ENCODE measurements around the gene SLIT1. TPM values are rescaled to one million over a fixed set of nuclear protein-coding genes. Genes with fewer than 3 reads are reported as not detected.

SLIT1 gene
- polyA plus RNA-seq, 1 donor (not counting 4 experiments of a cell fraction or from before 2014, with no cell fraction given): 0.01 TPM

DNA sequence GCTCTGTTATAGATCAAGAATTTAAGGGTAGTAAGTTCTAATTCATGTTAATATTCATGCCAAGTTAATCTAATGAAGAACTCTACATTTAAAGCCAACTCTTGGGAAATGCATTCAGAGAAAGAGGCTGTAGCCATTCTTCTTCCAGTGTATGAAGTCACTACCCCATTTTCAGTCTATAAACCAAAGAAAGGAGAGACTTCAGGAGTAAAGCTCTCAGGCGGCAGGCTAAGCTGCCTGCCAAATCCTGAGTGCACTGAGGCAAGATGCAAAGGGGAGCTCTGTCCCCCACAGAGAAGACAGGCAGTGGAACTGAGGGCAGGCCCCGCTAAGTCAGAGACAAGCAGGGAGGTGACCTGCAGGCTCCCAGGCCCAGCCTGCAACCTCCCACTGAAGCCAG lies 41.5 kb downstream of the SLIT1 start:
- H3K9ac ChIP-seq (ENCODE audit: control insufficient read depth, extremely low read depth, insufficient read depth, low read length): no peak overlapping the region
- H3K27ac ChIP-seq (ENCODE audit: control insufficient read depth, insufficient read depth, low read length): no peak overlapping the region
- no peak overlapping the region for H3K4me3 ChIP-seq (ENCODE audit: control insufficient read depth in 2 of 3, extremely low read depth in 1 of 3, insufficient read depth in 2 of 3, low read depth in 1 of 3, low read length in 3 of 3)
- DNase-seq (ENCODE audit: low read depth, low spot score) (no peak), FAIRE-seq (no peak)
- H3K79me2 ChIP-seq (ENCODE audit: control insufficient read depth, insufficient read depth, low read length): no peaks in the 10 kb centered on the region
- peaks cover 25% of the 10 kb centered on the region for H3K27me3 ChIP-seq (ENCODE audit: control insufficient read depth, extremely low read depth, insufficient read depth, low read length)
- H3K4me1 ChIP-seq (ENCODE audit: control insufficient read depth, extremely low read depth, insufficient read depth, low read length): no peaks in the 10 kb centered on the region
- H4K20me1 ChIP-seq (ENCODE audit: control insufficient read depth, extremely low read depth, insufficient read depth, low read length): no peaks in the 10 kb centered on the region
- H3K9me1 ChIP-seq (ENCODE audit: control insufficient read depth, extremely low read depth, insufficient read depth, low read length): no peaks in the 10 kb centered on the region
- no peak overlapping the region for H2AFZ ChIP-seq (ENCODE audit: control insufficient read depth, low read length)
- TF ChIP-seq CTCF (optimal IDR thresholded peaks at IDR 0.05 in 1 of 3, IDR thresholded peaks at IDR 0.05 in 1 of 3, conservative IDR thresholded peaks at IDR 0.05 in 1 of 3; ENCODE audit: extremely low read depth in 1 of 3, insufficient read depth in 2 of 3, low read length in 3 of 3) (no peak), EZH2 (IDR thresholded peaks at IDR 0.05; ENCODE audit: low read length) (no peak)
- dilution Hi-C loops (cut with MboI; ENCODE audit: extremely low pct_ligation_motif_present, low sequenced_read_pairs): no loop called here
- no peaks in the 10 kb centered on the region for H3K36me3 ChIP-seq (ENCODE audit: control insufficient read depth in 2 of 2, extremely low read depth in 1 of 2, insufficient read depth in 2 of 2, low read length in 2 of 2)
- no peaks in the 10 kb centered on the region for H3K9me3 ChIP-seq (ENCODE audit: control insufficient read depth, low read depth, low read length)
- H3K4me2 ChIP-seq (ENCODE audit: control insufficient read depth, extremely low read depth, insufficient read depth, low read depth, low read length): no peak overlapping the region

DNA sequence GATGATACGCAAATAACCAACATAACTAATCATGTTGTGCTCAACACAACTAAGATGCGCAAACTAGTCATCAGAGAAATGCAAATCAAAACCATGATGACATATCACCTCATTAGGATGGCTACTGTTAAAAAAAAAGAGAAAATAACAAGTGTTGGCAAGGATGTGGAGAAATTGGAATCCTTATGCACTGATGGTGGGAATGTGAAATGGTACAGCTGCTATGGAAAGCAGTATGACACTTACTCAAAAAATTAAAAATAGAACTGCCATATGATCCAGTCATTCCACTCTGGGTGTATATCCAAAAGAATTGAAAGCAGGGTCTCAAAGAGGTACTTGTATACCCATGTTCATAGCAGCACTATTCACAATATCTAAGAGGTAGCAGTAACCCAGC lies 42.9 kb downstream of the SLIT1 start:
- no peak for FAIRE-seq
- H3K4me1 ChIP-seq (ENCODE audit: control insufficient read depth, extremely low read depth, insufficient read depth, low read length): no peaks in the 10 kb centered on the region

More for the DNA sequence above, 42.9 kb downstream of the SLIT1 start:
- no peak for DNase-seq (ENCODE audit: low read depth, low spot score)
- Histone ChIP-seq H3K79me2 (ENCODE audit: control insufficient read depth, insufficient read depth, low read length) (no peaks in the 10 kb centered on the region), H3K36me3 (ENCODE audit: control insufficient read depth in 2 of 2, extremely low read depth in 1 of 2, insufficient read depth in 2 of 2, low read length in 2 of 2) (no peaks in the 10 kb centered on the region), H3K4me3 (ENCODE audit: control insufficient read depth in 2 of 3, extremely low read depth in 1 of 3, insufficient read depth in 2 of 3, low read depth in 1 of 3, low read length in 3 of 3) (no peak overlapping the region), H3K9me1 (ENCODE audit: control insufficient read depth, extremely low read depth, insufficient read depth, low read length) (no peaks in the 10 kb centered on the region), H3K27ac (ENCODE audit: control insufficient read depth, insufficient read depth, low read length) (no peak overlapping the region), H3K27me3 (ENCODE audit: control insufficient read depth, extremely low read depth, insufficient read depth, low read length) (peaks cover 29% of the 10 kb centered on the region), H3K9me3 (ENCODE audit: control insufficient read depth, low read depth, low read length) (no peaks in the 10 kb centered on the region), H4K20me1 (ENCODE audit: control insufficient read depth, extremely low read depth, insufficient read depth, low read length) (no peaks in the 10 kb centered on the region), H3K9ac (ENCODE audit: control insufficient read depth, extremely low read depth, insufficient read depth, low read length) (no peak overlapping the region), H3K4me2 (ENCODE audit: control insufficient read depth, extremely low read depth, insufficient read depth, low read depth, low read length) (no peak overlapping the region), H2AFZ (ENCODE audit: control insufficient read depth, low read length) (no peak overlapping the region)
- dilution Hi-C loops (cut with MboI; ENCODE audit: extremely low pct_ligation_motif_present, low sequenced_read_pairs): no loop called here
- TF ChIP-seq EZH2 (IDR thresholded peaks at IDR 0.05; ENCODE audit: low read length) (no peak), CTCF (optimal IDR thresholded peaks at IDR 0.05 in 1 of 3, IDR thresholded peaks at IDR 0.05 in 1 of 3, conservative IDR thresholded peaks at IDR 0.05 in 1 of 3; ENCODE audit: extremely low read depth in 1 of 3, insufficient read depth in 2 of 3, low read length in 3 of 3) (no peak)

Data from keratinocyte (primary cell).